Measurements from ENCODE around the gene KCTD10. TPM values are rescaled to one million over a fixed set of nuclear protein-coding genes. Genes with fewer than 3 reads are reported as not detected.

Gene KCTD10
- total RNA-seq, 1 experiment from 2014 or later = 44.7 TPM

DNA sequence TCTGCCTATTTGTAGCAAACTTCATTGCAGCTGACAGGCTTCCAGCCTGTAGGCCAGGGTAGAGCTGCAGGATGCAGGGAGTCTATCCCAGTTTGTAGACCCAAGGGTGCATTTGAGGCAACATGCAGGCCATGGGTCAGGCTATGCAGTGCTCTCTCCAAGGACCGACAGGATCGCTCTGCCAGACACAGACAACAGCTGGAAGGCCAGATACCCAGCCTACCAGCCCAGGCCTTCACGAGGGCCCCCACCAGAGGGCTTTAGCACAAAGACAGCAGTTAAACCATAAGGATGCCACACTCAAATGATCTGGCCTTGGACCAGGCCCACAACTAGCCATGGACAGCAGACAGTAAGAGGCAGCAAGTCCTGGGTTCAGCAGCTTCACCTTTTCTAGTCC lies 10.3 kb downstream of the KCTD10 start:
- DNase-seq (ENCODE audit: low spot score) (no peak), ATAC-seq (no peak)
- Mint-ChIP-seq H3K27me3 (ENCODE audit: low read depth) (no peaks in the 10 kb centered on the region), H3K36me3 (peaks cover 39% of the 10 kb centered on the region), H3K27ac (no peak overlapping the region), H3K4me3 (no peak overlapping the region), H3K4me1 (peaks cover 59% of the 10 kb centered on the region), H3K9me3 (no peaks in the 10 kb centered on the region)
- POLR2A ChIA-PET = no interaction called here
- CTCF ChIA-PET = no interaction called here
- TF ChIP-seq ETV6 (CRISPR knock-in tag; IDR thresholded peaks at IDR 0.05) (no peak), E2F1 (CRISPR knock-in tag; IDR thresholded peaks at IDR 0.05) (no peak)

DNA sequence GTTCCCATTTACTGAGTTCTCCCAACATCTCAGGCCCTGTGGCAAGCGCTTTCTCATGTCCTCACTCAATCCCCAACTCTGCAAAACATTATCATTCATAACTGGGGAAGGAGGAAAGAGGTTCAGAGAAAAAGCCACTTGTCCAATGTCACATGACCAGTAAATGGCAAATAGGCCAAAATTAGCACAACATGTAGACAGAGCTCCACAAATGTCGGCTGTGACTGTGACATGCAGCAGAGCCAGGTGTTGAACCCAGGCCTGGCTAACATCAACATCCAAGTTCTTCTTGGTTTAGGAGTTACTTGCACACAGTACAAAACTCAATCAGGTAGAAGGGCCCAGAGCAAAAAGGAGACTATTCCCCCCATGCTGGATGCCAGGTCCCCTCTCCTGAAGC lies 10.8 kb downstream of the KCTD10 start:
- peaks cover 64% of the 10 kb centered on the region for H3K4me1 Mint-ChIP-seq

DNA sequence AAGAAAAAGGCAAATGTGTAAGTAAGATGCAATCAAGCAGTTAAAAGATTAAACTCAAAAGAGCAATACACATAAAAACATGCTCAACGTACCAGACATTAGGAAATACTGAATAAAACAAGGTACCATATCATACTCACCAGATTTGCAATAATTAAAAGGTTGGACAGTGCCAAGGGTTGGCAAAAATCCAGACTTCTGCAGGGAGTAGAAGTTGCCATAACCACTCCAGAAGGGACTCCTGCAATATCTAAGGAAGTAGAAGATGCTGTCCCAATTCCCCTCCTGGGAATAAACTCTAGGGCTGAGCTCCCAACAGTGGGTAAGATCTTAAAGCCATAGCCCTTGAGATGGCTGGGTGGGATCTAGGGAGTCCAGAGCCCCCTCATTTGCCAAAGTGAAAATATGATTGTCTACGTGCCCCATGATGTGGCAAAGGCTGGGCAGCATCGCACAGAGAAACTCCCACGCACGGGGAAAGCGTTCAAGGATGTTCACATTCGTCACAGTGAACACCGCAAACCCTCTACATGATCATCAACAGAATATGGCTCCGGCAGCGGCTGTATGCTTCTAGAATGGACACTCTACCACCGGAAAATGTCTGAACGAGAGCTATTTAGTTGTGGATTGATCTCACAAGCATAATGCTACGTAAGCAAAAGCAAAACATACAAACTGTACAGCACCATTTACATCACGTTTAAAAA lies 12.3 kb downstream of the KCTD10 start:
- CTCF ChIA-PET = interaction anchor here (0.7 to 5.2 kb wide), 3 partner anchors 31 to 133 kb away, joined by 3 to 52 read pairs (median 6); no protein-coding TSS in a partner anchor
- POLR2A ChIA-PET = no interaction called here
- ATAC-seq (no peak), DNase-seq (ENCODE audit: low spot score) (no peak)
- Mint-ChIP-seq H3K4me3 (no peak overlapping the region), H3K4me1 (peaks cover 80% of the 10 kb centered on the region), H3K27me3 (ENCODE audit: low read depth) (no peaks in the 10 kb centered on the region), H3K36me3 (peaks cover 35% of the 10 kb centered on the region), H3K27ac (peak overlapping the region; percentile 89), H3K9me3 (no peaks in the 10 kb centered on the region)
- TF ChIP-seq ZNF232 (CRISPR knock-in tag; IDR thresholded peaks at IDR 0.05) = no peak
- no peak for TF ChIP-seq ETV6 (CRISPR knock-in tag; IDR thresholded peaks at IDR 0.05)
- TF ChIP-seq CREB1 (CRISPR knock-in tag; IDR thresholded peaks at IDR 0.05) = no peak
- TF ChIP-seq NR3C1 (CRISPR knock-in tag; conservative IDR thresholded peaks at IDR 0.05; ENCODE audit: low read depth) = no peak
- TF ChIP-seq ZMAT4 (CRISPR knock-in tag; IDR thresholded peaks at IDR 0.05) = no peak
- no peak for TF ChIP-seq IRF2 (CRISPR knock-in tag; IDR thresholded peaks at IDR 0.05; ENCODE audit: borderline replicate concordance, low read depth)
- no peak for TF ChIP-seq ATF6 (CRISPR knock-in tag; IDR thresholded peaks at IDR 0.05)

More for the DNA sequence above, 10.8 kb downstream of the KCTD10 start:
- ATAC-seq = no peak
- Mint-ChIP-seq H3K36me3 (peaks cover 39% of the 10 kb centered on the region), H3K27me3 (ENCODE audit: low read depth) (no peaks in the 10 kb centered on the region), H3K4me3 (no peak overlapping the region), H3K9me3 (no peaks in the 10 kb centered on the region), H3K27ac (peak overlapping the region; percentile 49; the same call in 1 of the 2 replicates)
- ChIA-PET POLR2A (no interaction called here), CTCF (no interaction called here)
- TF ChIP-seq ZNF219 (CRISPR knock-in tag; IDR thresholded peaks at IDR 0.05; ENCODE audit: borderline replicate concordance) (no peak), MLX (CRISPR knock-in tag; IDR thresholded peaks at IDR 0.05) (no peak), TEAD4 (CRISPR knock-in tag; IDR thresholded peaks at IDR 0.05) (no peak), SMAD3 (CRISPR knock-in tag; IDR thresholded peaks at IDR 0.05; ENCODE audit: borderline replicate concordance) (no peak), MXD4 (CRISPR knock-in tag; IDR thresholded peaks at IDR 0.05; ENCODE audit: borderline replicate concordance) (no peak), ZNF396 (CRISPR knock-in tag; IDR thresholded peaks at IDR 0.05; ENCODE audit: borderline replicate concordance) (no peak), ZNF423 (CRISPR knock-in tag; IDR thresholded peaks at IDR 0.05) (no peak), E2F1 (CRISPR knock-in tag; IDR thresholded peaks at IDR 0.05) (no peak)
- TF ChIP-seq, protein P1, sequence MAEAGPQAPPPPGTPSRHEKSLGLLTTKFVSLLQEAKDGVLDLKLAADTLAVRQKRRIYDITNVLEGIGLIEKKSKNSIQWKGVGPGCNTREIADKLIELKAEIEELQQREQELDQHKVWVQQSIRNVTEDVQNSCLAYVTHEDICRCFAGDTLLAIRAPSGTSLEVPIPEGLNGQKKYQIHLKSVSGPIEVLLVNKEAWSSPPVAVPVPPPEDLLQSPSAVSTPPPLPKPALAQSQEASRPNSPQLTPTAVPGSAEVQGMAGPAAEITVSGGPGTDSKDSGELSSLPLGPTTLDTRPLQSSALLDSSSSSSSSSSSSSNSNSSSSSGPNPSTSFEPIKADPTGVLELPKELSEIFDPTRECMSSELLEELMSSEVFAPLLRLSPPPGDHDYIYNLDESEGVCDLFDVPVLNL (CRISPR knock-in tag; IDR thresholded peaks at IDR 0.05; ENCODE audit: borderline replicate concordance, low read depth) = no peak
- DNase-seq (ENCODE audit: low spot score) = no peak
